Testis (tissue), 3 donors: ENCODE results near the gene PRKN. TPM values are rescaled to one million over a fixed set of nuclear protein-coding genes. Genes with fewer than 3 reads are reported as not detected.

ENCODE experiments used
- DNase-seq: peaks from one replicate; pipeline ENCODE4 v3.0.0-alpha.2; 2019
- H3K27ac ChIP-seq, 2 donors: fragments of 200-600 bp; sonication (generic); one replicate each; pipeline ENCODE4 v1.5.1; 2019
- H3K27me3 ChIP-seq: fragments of 200-600 bp; sonication (generic); one replicate; pipeline ENCODE4 v1.5.1; 2019
- H3K36me3 ChIP-seq: fragments of 200-600 bp; sonication (generic); one replicate; pipeline ENCODE4 v1.5.1; 2017; ENCODE audit warnings: low read depth; ENCODE audit errors: missing control alignments
- H3K4me1 ChIP-seq: fragments of 200-600 bp; sonication (generic); one replicate; pipeline ENCODE4 v1.5.1; 2019
- H3K4me3 ChIP-seq, 2 donors: fragments of 200-600 bp; sonication (generic); one replicate each; pipeline ENCODE4 v1.5.1; 2017 to 2019
- H3K9me3 ChIP-seq: fragments of 200-600 bp; sonication (generic); one replicate; pipeline ENCODE4 v1.5.1; 2017
- POLR2A ChIP-seq: fragments of 450-650 bp; IDR thresholded peaks from one replicate; pipeline ENCODE4 v1.6.1; 2017; ENCODE audit warnings: antibody characterized with exemption, mild to moderate bottlenecking, moderate library complexity
- WGBS, 2 donors: methylation state at CpG; one replicate each; pipeline ENCODE4 v1.1.5; 2018; 5-methylcytosine and 5-hydroxymethylcytosine counted together
- intact Hi-C: fragments of 100-400 bp; cut with DNase I; formaldehyde crosslinking; loops from one replicate; pipeline ENCODE4 v1.15.1; 2023; ENCODE audit warnings: low total_unique reads
- polyA plus RNA-seq: library from polyadenylated mRNA; stranded (reverse); fragments of 350-450 nt; fragmentation: Illumina TruSeq; extraction: RNeasy Lipid Tissue Mini Kit (QIAGEN cat#74804); gene quantifications from one replicate; pipeline ENCODE4 v1.2.3, GENCODE V29; 2014; ENCODE audit warnings: low read depth, low replicate concordance; ENCODE audit not compliant: insufficient read depth
- total RNA-seq, 2 donors: library from RNA; depleted of rRNA; stranded (reverse); fragments of >200 nt; gene quantifications; one replicate each; pipeline ENCODE4 v1.2.3, GENCODE V29; 2016
- TF ChIP-seq, protein P1 (sequence below), 3 experiments: fragments of 450-650 bp in 2 of 3; fragments of 200-600 bp in 1 of 3; sonication (generic) in 1 of 3; IDR thresholded peaks; one replicate each; pipeline ENCODE4 v1.5.1; 2016 to 2019; ENCODE audit warnings: antibody characterized with exemption in 3 of 3, mild to moderate bottlenecking in 2 of 3, moderate library complexity in 1 of 3

Gene PRKN
- total and polyA plus RNA-seq, 3 donors from 2014 or later = 19.1 to 34.5 (median 28.8) TPM

- no peaks in the 10 kb centered on the region for H3K9me3 ChIP-seq
- no peak overlapping the region for H3K4me3 ChIP-seq
- H3K36me3 ChIP-seq = no peaks in the 10 kb centered on the region
- no peak overlapping the region for H3K27ac ChIP-seq
- no peak for DNase-seq
- intact Hi-C loops = no loop called here
- H3K4me1 ChIP-seq = no peaks in the 10 kb centered on the region
- TF ChIP-seq, protein P1, sequence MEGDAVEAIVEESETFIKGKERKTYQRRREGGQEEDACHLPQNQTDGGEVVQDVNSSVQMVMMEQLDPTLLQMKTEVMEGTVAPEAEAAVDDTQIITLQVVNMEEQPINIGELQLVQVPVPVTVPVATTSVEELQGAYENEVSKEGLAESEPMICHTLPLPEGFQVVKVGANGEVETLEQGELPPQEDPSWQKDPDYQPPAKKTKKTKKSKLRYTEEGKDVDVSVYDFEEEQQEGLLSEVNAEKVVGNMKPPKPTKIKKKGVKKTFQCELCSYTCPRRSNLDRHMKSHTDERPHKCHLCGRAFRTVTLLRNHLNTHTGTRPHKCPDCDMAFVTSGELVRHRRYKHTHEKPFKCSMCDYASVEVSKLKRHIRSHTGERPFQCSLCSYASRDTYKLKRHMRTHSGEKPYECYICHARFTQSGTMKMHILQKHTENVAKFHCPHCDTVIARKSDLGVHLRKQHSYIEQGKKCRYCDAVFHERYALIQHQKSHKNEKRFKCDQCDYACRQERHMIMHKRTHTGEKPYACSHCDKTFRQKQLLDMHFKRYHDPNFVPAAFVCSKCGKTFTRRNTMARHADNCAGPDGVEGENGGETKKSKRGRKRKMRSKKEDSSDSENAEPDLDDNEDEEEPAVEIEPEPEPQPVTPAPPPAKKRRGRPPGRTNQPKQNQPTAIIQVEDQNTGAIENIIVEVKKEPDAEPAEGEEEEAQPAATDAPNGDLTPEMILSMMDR (IDR thresholded peaks at IDR 0.05) = no peak
- TF ChIP-seq POLR2A = no peak
- no peaks in the 10 kb centered on the region for H3K27me3 ChIP-seq
These were observed 1364.3 kb downstream of the PRKN start for GRCh38 chr6:161363286-161363685.

DNA sequence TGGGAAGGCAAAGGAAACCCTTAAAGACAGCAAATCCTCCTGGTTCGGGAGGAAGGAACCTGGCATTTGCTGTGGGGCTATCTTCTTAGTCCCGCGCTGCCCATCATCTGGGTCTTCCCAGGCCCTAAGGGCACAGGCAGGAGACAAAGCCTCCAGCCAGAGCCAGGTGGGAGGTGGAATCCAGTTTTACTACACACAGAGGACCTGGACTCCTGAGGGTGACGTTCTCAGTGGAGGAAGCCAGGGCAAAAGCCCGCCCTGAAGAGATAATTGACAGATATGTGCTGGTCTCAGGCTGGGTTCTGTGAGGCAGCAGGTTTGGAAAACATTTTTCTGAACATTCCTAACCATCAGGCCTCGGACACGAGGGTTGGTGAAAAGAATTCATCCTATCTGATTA lies 1365.3 kb downstream of the PRKN start:
- TF ChIP-seq, protein P1 (IDR thresholded peaks at IDR 0.05) = no peak
- no peak for TF ChIP-seq POLR2A
- intact Hi-C loops = no loop called here

GRCh38 chr6:161361529-161361928 lies 1366.0 kb downstream of the PRKN start:
- no peaks in the 10 kb centered on the region for H3K4me1 ChIP-seq
- no peak overlapping the region for H3K4me3 ChIP-seq
- H3K36me3 ChIP-seq = no peaks in the 10 kb centered on the region
- H3K27me3 ChIP-seq = no peaks in the 10 kb centered on the region
- no peak for DNase-seq
- no peak for TF ChIP-seq POLR2A
- TF ChIP-seq, protein P1 (IDR thresholded peaks at IDR 0.05) = no peak
- H3K9me3 ChIP-seq = no peaks in the 10 kb centered on the region
- WGBS, 2 donors = 91 to 93% methylated on average over 9 of the region's 9 CpGs
- no peak overlapping the region for H3K27ac ChIP-seq
- intact Hi-C loops = no loop called here

More for the DNA sequence above, 1365.3 kb downstream of the PRKN start:
- no peaks in the 10 kb centered on the region for H3K36me3 ChIP-seq
- no peak for DNase-seq
- H3K27me3 ChIP-seq = no peaks in the 10 kb centered on the region
- no peak overlapping the region for H3K4me3 ChIP-seq
- no peaks in the 10 kb centered on the region for H3K9me3 ChIP-seq
- no peak overlapping the region for H3K27ac ChIP-seq
- 94 to 97% methylated on average over 6 to 7 of the region's 7 CpGs for WGBS, 2 donors
- H3K4me1 ChIP-seq = no peaks in the 10 kb centered on the region

DNA sequence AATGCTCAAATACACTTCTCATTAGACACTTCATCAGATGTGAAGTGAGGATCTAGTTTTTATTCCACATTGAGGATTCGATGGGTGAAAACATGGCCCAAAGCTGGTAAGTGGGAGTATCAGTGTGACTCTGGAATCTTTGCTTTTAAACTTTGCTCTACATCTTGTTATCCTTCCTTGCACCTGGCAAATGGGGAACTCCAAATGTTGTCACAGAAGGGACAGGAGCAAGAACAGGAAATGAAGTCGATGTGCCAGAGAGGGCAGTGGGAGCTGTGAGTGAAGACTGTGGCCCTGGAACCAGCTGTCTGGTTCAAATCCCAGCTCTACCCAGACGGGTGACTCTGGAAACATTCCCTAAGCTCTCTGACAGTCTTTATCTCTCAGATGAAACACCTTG lies 1367.0 kb downstream of the PRKN start:
- Histone ChIP-seq H3K27ac (no peak overlapping the region), H3K27me3 (no peaks in the 10 kb centered on the region), H3K9me3 (no peaks in the 10 kb centered on the region), H3K4me1 (no peaks in the 10 kb centered on the region), H3K4me3 (no peak overlapping the region), H3K36me3 (no peaks in the 10 kb centered on the region)
- no peak for DNase-seq
- no peak for TF ChIP-seq POLR2A
- TF ChIP-seq, protein P1 (IDR thresholded peaks at IDR 0.05) = no peak
- 73 to 81% methylated on average over 3 of the region's 3 CpGs for WGBS, 2 donors
- intact Hi-C loops = no loop called here

DNA sequence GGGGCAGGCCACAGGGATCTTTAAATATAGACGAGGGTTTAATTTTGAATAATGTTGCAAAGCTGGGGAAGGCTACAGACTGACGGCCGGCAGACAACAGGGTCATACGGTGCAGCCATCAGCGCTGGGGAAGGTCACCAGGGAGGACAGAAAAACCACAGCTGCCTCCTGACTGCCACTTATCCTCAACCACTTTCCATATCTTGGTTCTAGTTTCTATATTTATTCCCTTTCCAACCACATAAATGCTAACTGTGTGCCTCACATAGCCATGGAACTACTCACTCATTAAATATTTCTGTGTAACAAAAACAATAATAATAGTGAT lies 1368.0 kb downstream of the PRKN start:
- no peaks in the 10 kb centered on the region for H3K27me3 ChIP-seq
- TF ChIP-seq, protein P1 (IDR thresholded peaks at IDR 0.05) = no peak
- TF ChIP-seq POLR2A = no peak
- intact Hi-C loops = no loop called here
- H3K36me3 ChIP-seq = no peaks in the 10 kb centered on the region
- no peaks in the 10 kb centered on the region for H3K9me3 ChIP-seq
- no peak overlapping the region for H3K4me3 ChIP-seq
- DNase-seq = no peak
- no peaks in the 10 kb centered on the region for H3K4me1 ChIP-seq
- H3K27ac ChIP-seq = no peak overlapping the region
- WGBS, 2 donors = 77 to 80% methylated on average over 5 of the region's 5 CpGs
